ENCODE measurements around the gene PECR. TPM values are rescaled to one million over a fixed set of nuclear protein-coding genes. Genes with fewer than 3 reads are reported as not detected.
"Not testable (repeated sequence)": the region's sequence is repeated elsewhere in the genome, so short reads cannot be mapped to it uniquely, and the experiment has no call there.

Gene PECR
- total and polyA plus RNA-seq, 3 donors from 2014 or later = 3.0 to 4.0 (median 3.0) TPM

DNA sequence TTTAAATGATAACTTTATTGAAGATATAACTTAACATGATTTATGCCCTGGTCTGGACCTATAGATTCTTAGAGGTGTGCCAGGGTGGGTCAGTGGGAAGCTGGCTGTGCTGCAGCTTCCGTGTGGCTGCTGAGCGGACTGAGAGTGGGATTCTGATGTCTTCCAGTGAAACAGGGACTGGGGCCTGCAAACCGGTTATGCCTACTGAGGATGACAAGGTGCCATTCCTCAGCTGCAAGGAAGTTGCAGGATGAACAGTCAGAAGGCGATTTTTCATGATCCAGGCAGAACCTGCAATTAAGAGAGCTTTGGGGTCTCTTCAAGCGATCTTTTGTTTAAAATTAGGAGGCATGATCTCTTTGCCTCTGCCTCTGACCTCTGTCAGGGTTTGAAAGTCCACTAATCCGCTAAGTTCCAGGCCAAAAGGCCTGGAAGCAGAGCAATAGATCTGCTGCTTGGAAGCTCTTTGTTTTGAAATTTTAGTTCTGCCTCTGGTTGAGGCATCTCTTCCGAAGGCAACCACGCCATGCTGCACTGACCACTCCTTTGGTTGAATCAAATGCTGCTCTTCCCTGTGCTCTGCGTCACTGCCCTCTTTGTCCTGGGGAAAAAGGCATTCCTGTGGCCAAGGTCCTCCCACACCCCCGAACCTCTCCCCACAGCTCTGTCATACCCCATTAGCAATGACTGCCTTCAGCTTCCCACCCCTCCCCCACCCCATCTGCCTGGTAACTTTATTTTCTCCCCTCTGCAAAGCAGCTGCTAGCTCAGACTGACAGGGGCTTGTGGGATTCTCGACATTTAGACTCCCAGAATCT is 2.1 kb upstream of the PECR start:
- H3K4me3 ChIP-seq = no peak overlapping the region
- H3K4me1 ChIP-seq = no peaks in the 10 kb centered on the region
- intact Hi-C loops (cut with DNase I; ENCODE audit: low total_unique reads) = no loop called here
- WGBS, 2 donors = 91 to 92% methylated on average over 11 of the region's 11 CpGs
- DNase-seq = no peak
- no peak overlapping the region for H3K27ac ChIP-seq
- H3K36me3 ChIP-seq (ENCODE audit: low read depth, missing control alignments) = no peaks in the 10 kb centered on the region
- no peaks in the 10 kb centered on the region for H3K27me3 ChIP-seq
- no peaks in the 10 kb centered on the region for H3K9me3 ChIP-seq
- TF ChIP-seq POLR2A (IDR thresholded peaks at IDR 0.05) = no peak
- TF ChIP-seq, protein P1, sequence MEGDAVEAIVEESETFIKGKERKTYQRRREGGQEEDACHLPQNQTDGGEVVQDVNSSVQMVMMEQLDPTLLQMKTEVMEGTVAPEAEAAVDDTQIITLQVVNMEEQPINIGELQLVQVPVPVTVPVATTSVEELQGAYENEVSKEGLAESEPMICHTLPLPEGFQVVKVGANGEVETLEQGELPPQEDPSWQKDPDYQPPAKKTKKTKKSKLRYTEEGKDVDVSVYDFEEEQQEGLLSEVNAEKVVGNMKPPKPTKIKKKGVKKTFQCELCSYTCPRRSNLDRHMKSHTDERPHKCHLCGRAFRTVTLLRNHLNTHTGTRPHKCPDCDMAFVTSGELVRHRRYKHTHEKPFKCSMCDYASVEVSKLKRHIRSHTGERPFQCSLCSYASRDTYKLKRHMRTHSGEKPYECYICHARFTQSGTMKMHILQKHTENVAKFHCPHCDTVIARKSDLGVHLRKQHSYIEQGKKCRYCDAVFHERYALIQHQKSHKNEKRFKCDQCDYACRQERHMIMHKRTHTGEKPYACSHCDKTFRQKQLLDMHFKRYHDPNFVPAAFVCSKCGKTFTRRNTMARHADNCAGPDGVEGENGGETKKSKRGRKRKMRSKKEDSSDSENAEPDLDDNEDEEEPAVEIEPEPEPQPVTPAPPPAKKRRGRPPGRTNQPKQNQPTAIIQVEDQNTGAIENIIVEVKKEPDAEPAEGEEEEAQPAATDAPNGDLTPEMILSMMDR (IDR thresholded peaks at IDR 0.05) = no peak

DNA sequence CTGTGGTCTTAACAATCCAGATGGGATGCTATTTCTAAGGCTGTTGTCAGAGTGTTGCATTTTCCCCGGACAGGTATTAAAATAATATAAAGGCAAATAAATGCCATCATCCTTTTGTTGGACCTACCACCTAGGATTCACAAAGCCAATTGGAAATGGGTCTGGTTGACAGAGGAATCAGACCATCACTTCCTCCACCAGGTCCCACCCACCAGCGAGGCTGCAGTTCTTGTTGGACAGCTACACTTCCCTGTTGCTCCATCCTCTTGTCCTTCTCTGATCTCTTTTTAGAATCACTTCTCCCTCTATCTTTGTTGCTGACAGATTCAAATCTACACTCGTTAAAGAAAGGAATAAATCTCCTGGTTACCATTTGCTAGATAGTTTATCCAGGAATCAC is 1.2 kb upstream of the PECR start:
- no peaks in the 10 kb centered on the region for H3K9me3 ChIP-seq
- H3K4me1 ChIP-seq = no peaks in the 10 kb centered on the region
- TF ChIP-seq, protein P1 (IDR thresholded peaks at IDR 0.05) = no peak
- TF ChIP-seq POLR2A (IDR thresholded peaks at IDR 0.05) = no peak
- H3K27ac ChIP-seq = no peak overlapping the region
- DNase-seq = no peak
- 70% methylated on average over 3 of the region's 3 CpGs for WGBS, 2 donors
- no peaks in the 10 kb centered on the region for H3K36me3 ChIP-seq (ENCODE audit: low read depth, missing control alignments)
- no peak overlapping the region for H3K4me3 ChIP-seq
- intact Hi-C loops (cut with DNase I; ENCODE audit: low total_unique reads) = no loop called here
- H3K27me3 ChIP-seq = no peaks in the 10 kb centered on the region

DNA sequence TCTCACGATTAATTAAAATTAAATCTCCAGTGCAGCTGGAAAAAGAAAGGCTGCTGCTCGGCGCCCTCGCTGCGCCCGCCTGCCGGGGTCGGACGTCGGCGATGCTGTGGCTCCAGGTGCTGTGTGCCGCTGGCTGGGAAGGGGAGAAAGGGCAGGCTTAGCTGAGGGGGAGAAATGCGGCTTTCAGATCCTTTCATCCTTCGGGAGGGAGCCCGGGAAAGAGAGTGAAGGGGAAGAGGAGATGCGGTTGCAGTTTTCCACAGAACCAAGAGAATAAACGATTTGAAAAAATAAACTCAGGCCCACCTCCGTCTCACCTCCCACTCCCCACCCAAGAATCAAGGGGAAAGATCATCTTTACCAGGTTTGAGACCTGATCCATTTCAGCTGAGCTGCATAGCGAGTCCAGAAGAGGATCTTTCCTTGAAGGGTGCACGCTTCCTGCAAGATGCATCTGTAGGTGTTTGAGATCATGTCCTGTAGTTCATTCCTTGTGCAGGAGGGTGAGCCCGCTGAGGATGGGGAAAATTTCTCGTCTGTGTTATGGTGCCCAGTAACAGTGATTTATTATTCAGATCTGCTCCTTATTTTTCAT is 605 bp upstream of the PECR start:
- Histone ChIP-seq H3K9me3 (no peaks in the 10 kb centered on the region), H3K4me1 (no peaks in the 10 kb centered on the region), H3K27ac (no peak overlapping the region), H3K27me3 (no peaks in the 10 kb centered on the region), H3K36me3 (ENCODE audit: low read depth, missing control alignments) (no peaks in the 10 kb centered on the region), H3K4me3 (peak overlapping the region; percentile 62 to 72)
- WGBS, 2 donors = 8 to 11% methylated on average over 21 to 22 of the region's 22 CpGs
- DNase-seq = no peak
- TF ChIP-seq POLR2A (IDR thresholded peaks at IDR 0.05) = no peak
- TF ChIP-seq, protein P1 (IDR thresholded peaks at IDR 0.05) = no peak
- intact Hi-C loops (cut with DNase I; ENCODE audit: low total_unique reads) = no loop called here

DNA sequence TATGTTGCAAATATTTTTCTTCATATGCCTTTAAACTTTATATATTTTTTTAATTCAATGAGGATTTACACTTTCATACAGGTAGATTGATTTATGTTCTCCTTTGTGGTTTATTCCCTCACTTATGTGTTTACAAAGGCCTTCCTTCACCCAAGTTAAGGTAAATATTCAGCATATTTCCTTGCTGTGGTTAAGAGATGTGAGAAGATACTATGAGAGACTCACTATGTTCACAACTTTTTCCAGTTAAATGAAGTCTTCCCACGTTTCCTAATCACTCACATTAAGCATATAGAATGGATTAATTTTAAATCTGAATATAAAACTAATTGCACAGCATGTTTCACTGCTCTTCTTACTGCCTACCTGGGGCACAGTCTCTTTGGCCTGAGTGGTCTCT is 597 bp downstream of the PECR start:
- TF ChIP-seq, protein P1 (IDR thresholded peaks at IDR 0.05) = no peak
- no peak for TF ChIP-seq POLR2A (IDR thresholded peaks at IDR 0.05)
- intact Hi-C loops (cut with DNase I; ENCODE audit: low total_unique reads) = no loop called here
- 17 to 40% methylated on average over 1 of the region's 1 CpG for WGBS, 2 donors
- Histone ChIP-seq H3K9me3 (no peaks in the 10 kb centered on the region), H3K4me3 (peak overlapping the region; percentile 62 to 72), H3K27me3 (no peaks in the 10 kb centered on the region), H3K4me1 (no peaks in the 10 kb centered on the region), H3K36me3 (ENCODE audit: low read depth, missing control alignments) (no peaks in the 10 kb centered on the region), H3K27ac (no peak overlapping the region)
- DNase-seq = no peak

DNA sequence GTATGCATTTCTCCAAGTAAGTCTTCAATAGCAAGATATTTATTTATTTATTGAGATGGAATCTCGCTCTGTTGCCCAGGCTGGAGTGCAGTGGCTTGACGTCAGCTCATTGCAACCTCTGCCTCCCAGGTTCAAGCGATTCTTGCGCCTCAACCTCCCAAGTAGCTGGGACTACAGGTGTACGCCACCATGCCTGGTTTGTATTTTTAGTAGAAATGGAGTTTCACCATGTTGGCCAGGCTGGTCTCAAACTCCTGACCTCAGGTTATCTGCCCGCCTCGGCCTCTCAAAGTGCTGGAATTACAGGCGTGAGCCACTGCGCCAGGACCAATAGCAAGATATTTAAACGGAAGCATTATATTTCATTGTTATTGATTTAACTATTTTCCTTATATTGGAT is 1.6 kb downstream of the PECR start:
- H3K4me3 ChIP-seq; DNase-seq; H3K9me3 ChIP-seq; H3K36me3 ChIP-seq (ENCODE audit: low read depth, missing control alignments); H3K27me3 ChIP-seq; H3K4me1 ChIP-seq; H3K27ac ChIP-seq; intact Hi-C loops (cut with DNase I; ENCODE audit: low total_unique reads): not testable (repeated sequence)
- WGBS, 2 donors = 78 to 90% methylated on average over 10 of the region's 10 CpGs
